GM18870 (cell line): ENCODE results near the gene MAPK8.
"Not testable (repeated sequence)": the region's sequence is repeated elsewhere in the genome, so short reads cannot be mapped to it uniquely, and the experiment has no call there.

Experiments
- ATAC-seq: cut with Tn5 transposase; IDR thresholded peaks from one replicate; pipeline ENCODE4 v1.9.1; 2021; ENCODE audit warnings: moderate library complexity; ENCODE audit not compliant: unreplicated experiment

MAPK8 gene

GRCh38 chr10:48333856-48334255, 27.4 kb downstream of the MAPK8 start:
- ATAC-seq: no peak

- no peak for ATAC-seq
Measured at GRCh38 chr10:48335788-48336187, 29.3 kb downstream of the MAPK8 start.

GRCh38 chr10:48336978-48337599, 30.6 kb downstream of the MAPK8 start:
- peak; percentile 87 for ATAC-seq

GRCh38 chr10:48340734-48341133, 34.3 kb downstream of the MAPK8 start:
- no peak for ATAC-seq

GRCh38 chr10:48343106-48343505, 36.6 kb downstream of the MAPK8 start:
- no peak for ATAC-seq

- no peak for ATAC-seq
Measured at GRCh38 chr10:48343921-48344598, 37.6 kb downstream of the MAPK8 start.

GRCh38 chr10:48346248-48346647, 39.8 kb downstream of the MAPK8 start:
- not testable (repeated sequence) for ATAC-seq

- ATAC-seq: not testable (repeated sequence)
Measured at GRCh38 chr10:48347539-48347938, 41.1 kb downstream of the MAPK8 start.

- ATAC-seq: not testable (repeated sequence)
Measured at GRCh38 chr10:48347943-48348342, 41.5 kb downstream of the MAPK8 start.

GRCh38 chr10:48353246-48353645, 46.8 kb downstream of the MAPK8 start:
- no peak for ATAC-seq

GRCh38 chr10:48357631-48358030, 51.2 kb downstream of the MAPK8 start:
- ATAC-seq: no peak

GRCh38 chr10:48358162-48358561, 51.7 kb downstream of the MAPK8 start:
- no peak for ATAC-seq

- ATAC-seq: no peak
Measured at GRCh38 chr10:48358838-48359237, 52.4 kb downstream of the MAPK8 start.

GRCh38 chr10:48361176-48361575, 54.7 kb downstream of the MAPK8 start:
- no peak for ATAC-seq

- no peak for ATAC-seq
Measured at GRCh38 chr10:48363617-48364355, 57.3 kb downstream of the MAPK8 start.

- ATAC-seq: no peak
Measured at GRCh38 chr10:48364659-48365405, 58.4 kb downstream of the MAPK8 start.

GRCh38 chr10:48365668-48366067, 59.2 kb downstream of the MAPK8 start:
- ATAC-seq: no peak

- ATAC-seq: no peak
Measured at GRCh38 chr10:48366261-48366660, 59.8 kb downstream of the MAPK8 start.

- ATAC-seq: no peak
Measured at GRCh38 chr10:48369501-48369900, 63.0 kb downstream of the MAPK8 start.

GRCh38 chr10:48377751-48378530, 71.5 kb downstream of the MAPK8 start:
- no peak for ATAC-seq

- ATAC-seq: no peak
Measured at GRCh38 chr10:48378675-48379074, 72.2 kb downstream of the MAPK8 start.
